Neuronal stem cell (in vitro differentiated cells): Measurements from ENCODE around the gene LZTS3.

Experiments
- DNase-seq: peaks from one replicate; pipeline ENCODE4 v3.0.0-alpha.2; 2013; ENCODE audit warnings: low spot score
- H2AFZ ChIP-seq: one replicate; pipeline ENCODE4 v1.6.1; 2013; ENCODE audit warnings: mild to moderate bottlenecking, low read length, inconsistent platforms
- H2AK5ac ChIP-seq: 2 replicates; pipeline ENCODE4 v1.6.1; 2013; ENCODE audit warnings: low read depth, mild to moderate bottlenecking, inconsistent platforms, low read length, moderate library complexity, mixed read lengths
- H2BK120ac ChIP-seq: 2 replicates; pipeline ENCODE4 v1.6.1; 2013; ENCODE audit warnings: low read depth, mild to moderate bottlenecking, inconsistent platforms, low read length, moderate library complexity, mixed read lengths
- H2BK12ac ChIP-seq: one replicate; pipeline ENCODE4 v1.6.1; 2013; ENCODE audit warnings: low read length, inconsistent platforms
- H2BK15ac ChIP-seq: 2 replicates; pipeline ENCODE4 v1.6.1; 2013; ENCODE audit warnings: mild to moderate bottlenecking, low read length, inconsistent platforms, mixed read lengths
- H2BK5ac ChIP-seq: one replicate; pipeline ENCODE4 v1.6.1; 2013; ENCODE audit warnings: inconsistent platforms, mild to moderate bottlenecking, low read length, moderate library complexity
- H3K14ac ChIP-seq: one replicate; pipeline ENCODE4 v1.6.1; 2013; ENCODE audit warnings: low read length, inconsistent platforms
- H3K18ac ChIP-seq: 2 replicates; pipeline ENCODE4 v1.6.1; 2013; ENCODE audit warnings: low read length, inconsistent platforms
- H3K23ac ChIP-seq: 2 replicates; pipeline ENCODE4 v1.6.1; 2013; ENCODE audit warnings: low read depth, mild to moderate bottlenecking, mixed read lengths, low read length, inconsistent platforms; ENCODE audit not compliant: poor library complexity
- H3K27ac ChIP-seq: replicated peaks from 3 replicates; pipeline ENCODE4 v1.5.1; 2013; ENCODE audit warnings: low read length, inconsistent platforms
- H3K27me3 ChIP-seq, 3 experiments: 2 replicates each; pipeline ENCODE4 v1.6.1; 2013; ENCODE audit warnings: low read length in 3 of 3, mild to moderate bottlenecking in 2 of 3, inconsistent platforms in 1 of 3, low read depth in 1 of 3, mixed read lengths in 1 of 3, moderate library complexity in 1 of 3; ENCODE audit not compliant: control insufficient read depth in 3 of 3, insufficient read depth in 3 of 3
- H3K36me3 ChIP-seq, 2 donors: replicated peaks in 1 of 2; 2 replicates each; pipeline ENCODE4 v1.6.1; 2013; ENCODE audit warnings: low read length in 2 of 2; ENCODE audit not compliant: control insufficient read depth in 2 of 2, insufficient read depth in 2 of 2
- H3K4ac ChIP-seq: 2 replicates; pipeline ENCODE4 v1.6.1; 2013; ENCODE audit warnings: inconsistent platforms, mild to moderate bottlenecking, low read length, moderate library complexity
- H3K4me1 ChIP-seq, 2 donors: 1 replicate in 1 of 2; 2 replicates in 1 of 2; pipeline ENCODE4 v1.6.1; 2013; ENCODE audit warnings: low read length in 2 of 2, low read depth in 1 of 2; ENCODE audit not compliant: control insufficient read depth in 2 of 2, insufficient read depth in 1 of 2
- H3K4me2 ChIP-seq: one replicate; pipeline ENCODE4 v1.6.1; 2013; ENCODE audit warnings: mild to moderate bottlenecking, low read length, inconsistent platforms; ENCODE audit not compliant: insufficient read depth, poor library complexity, severe bottlenecking
- H3K4me3 ChIP-seq, 2 donors: 2 replicates each; pipeline ENCODE4 v1.5.1; 2013; ENCODE audit warnings: low read length in 2 of 2, mild to moderate bottlenecking in 2 of 2, inconsistent platforms in 1 of 2, moderate library complexity in 1 of 2
- H3K79me1 ChIP-seq: one replicate; pipeline ENCODE4 v1.6.1; 2013; ENCODE audit warnings: low read depth, mild to moderate bottlenecking, inconsistent platforms, low read length, moderate library complexity
- H3K9ac ChIP-seq: one replicate; pipeline ENCODE4 v1.6.1; 2013; ENCODE audit warnings: mild to moderate bottlenecking, low read depth, low read length, inconsistent platforms; ENCODE audit not compliant: poor library complexity
- H3K9me3 ChIP-seq, 2 donors: replicated peaks in 1 of 2; 2 replicates each; pipeline versions ENCODE3 to v1.6.1; 2013; ENCODE audit warnings: low read length in 2 of 2, mild to moderate bottlenecking in 2 of 2, inconsistent platforms in 1 of 2, low read depth in 1 of 2, mixed read lengths in 1 of 2, moderate library complexity in 1 of 2; ENCODE audit not compliant: control insufficient read depth in 2 of 2, insufficient read depth in 1 of 2
- H4K8ac ChIP-seq: one replicate; pipeline ENCODE4 v1.6.1; 2013; ENCODE audit warnings: low read depth, mild to moderate bottlenecking, inconsistent platforms, low read length, moderate library complexity
- H4K91ac ChIP-seq: one replicate; pipeline ENCODE4 v1.6.1; 2013; ENCODE audit warnings: low read length, low read depth, mild to moderate bottlenecking, inconsistent platforms; ENCODE audit not compliant: poor library complexity
- WGBS, 2 donors: extraction: QIAGEN DNeasy Blood & Tissue Kit; methylation state at CpG; one replicate each; pipeline ENCODE4 v1.1.7; 2013; ENCODE audit warnings: missing lambda C conversion rate in 2 of 2, mixed read lengths in 1 of 2; ENCODE audit not compliant: insufficient read length in 2 of 2, insufficient replicate concordance in 1 of 2; ENCODE audit errors: extremely low coverage in 2 of 2; 5-methylcytosine and 5-hydroxymethylcytosine counted together

The LZTS3 gene

GRCh38 chr20:3164043-3164762 lies 9.1 kb downstream of the LZTS3 start:
- peaks cover 0 to 3% of the 10 kb centered on the region in 2 donors for H3K4me1 ChIP-seq
- H2BK5ac ChIP-seq, result no peak overlapping the region
- H3K4me3 ChIP-seq, result no peak overlapping the region
- H3K23ac ChIP-seq, result no peak overlapping the region
- no peak for DNase-seq
- H4K91ac ChIP-seq, result no peak overlapping the region
- no peak overlapping the region for H2AK5ac ChIP-seq
- no peak overlapping the region for H4K8ac ChIP-seq
- H3K14ac ChIP-seq, result no peak overlapping the region
- no peak overlapping the region for H3K9ac ChIP-seq
- no CpG with 5 or more reads among the region's 32 CpGs for WGBS, 2 donors
- H2BK120ac ChIP-seq, result no peak overlapping the region
- H3K27me3 ChIP-seq, result peaks cover 0 to 12% (median 0%) of the 10 kb centered on the region in 3 experiments
- H3K79me1 ChIP-seq, result peaks cover 10% of the 10 kb centered on the region
- no peaks in the 10 kb centered on the region for H3K36me3 ChIP-seq
- H2AFZ ChIP-seq, result no peak overlapping the region
- H3K4ac ChIP-seq, result no peak overlapping the region
- no peak overlapping the region for H2BK12ac ChIP-seq
- no peak overlapping the region for H3K4me2 ChIP-seq
- H2BK15ac ChIP-seq, result no peak overlapping the region
- H3K9me3 ChIP-seq, result peaks cover 0 to 2% of the 10 kb centered on the region in 2 donors
- no peak overlapping the region for H3K27ac ChIP-seq
- no peak overlapping the region for H3K18ac ChIP-seq

- Histone ChIP-seq H3K23ac (no peak overlapping the region), H3K4me3 (no peak overlapping the region), H2AFZ (no peak overlapping the region), H2BK15ac (no peak overlapping the region), H3K4me1 (peaks cover 4 to 5% of the 10 kb centered on the region in 2 donors), H3K27me3 (peaks cover 0 to 4% (median 0%) of the 10 kb centered on the region in 3 experiments), H3K18ac (no peak overlapping the region), H3K79me1 (peaks cover 10% of the 10 kb centered on the region), H3K9me3 (no peaks in the 10 kb centered on the region), H3K4ac (no peak overlapping the region), H3K14ac (no peak overlapping the region), H2BK12ac (no peak overlapping the region), H3K27ac (no peak overlapping the region), H3K36me3 (no peaks in the 10 kb centered on the region), H2AK5ac (no peak overlapping the region), H4K91ac (no peak overlapping the region), H2BK5ac (no peak overlapping the region), H3K9ac (no peak overlapping the region), H4K8ac (no peak overlapping the region), H2BK120ac (no peak overlapping the region), H3K4me2 (no peak overlapping the region)
- no CpG with 5 or more reads among the region's 14 CpGs for WGBS, 2 donors
- no peak for DNase-seq
These were observed 10.0 kb downstream of the LZTS3 start for GRCh38 chr20:3163099-3164042.

DNA sequence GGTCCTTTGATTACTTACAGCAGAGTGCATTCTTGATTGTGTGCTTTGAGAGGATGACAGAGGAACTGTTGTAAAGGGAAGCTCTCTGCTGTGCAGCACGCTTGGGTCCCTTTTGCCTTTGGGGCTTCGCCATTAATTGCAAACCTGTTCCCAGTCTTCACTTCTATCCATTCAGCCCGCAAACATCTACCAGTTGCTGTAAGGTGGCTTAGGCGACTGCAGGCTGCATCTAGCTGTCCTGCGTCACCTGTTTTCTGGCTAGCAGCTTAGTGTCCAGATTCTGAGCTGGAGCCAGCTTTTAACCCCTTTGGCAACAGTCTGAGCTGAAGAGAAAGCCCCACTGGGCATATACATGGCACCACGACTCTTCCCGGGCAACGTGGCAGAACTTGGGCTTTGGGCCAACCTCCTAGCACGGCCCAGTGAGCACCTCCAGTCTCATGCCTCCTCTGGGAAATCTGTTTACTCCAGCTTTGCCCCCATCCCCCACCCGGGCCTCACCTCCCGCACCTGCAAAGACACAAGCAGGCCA lies 11.2 kb downstream of the LZTS3 start:
- no peak for DNase-seq

More for the DNA sequence above, 11.2 kb downstream of the LZTS3 start:
- H3K14ac ChIP-seq, result no peak overlapping the region
- H3K23ac ChIP-seq, result no peak overlapping the region
- no peak overlapping the region for H3K4ac ChIP-seq
- H2AFZ ChIP-seq, result no peak overlapping the region
- peaks cover 4% of the 10 kb centered on the region in 2 donors for H3K4me1 ChIP-seq
- no peak overlapping the region for H2BK12ac ChIP-seq
- no peak overlapping the region for H2AK5ac ChIP-seq
- no peak overlapping the region for H4K8ac ChIP-seq
- H2BK120ac ChIP-seq, result no peak overlapping the region
- H3K27me3 ChIP-seq, result no peaks in the 10 kb centered on the region
- H3K4me2 ChIP-seq, result no peak overlapping the region
- H3K9ac ChIP-seq, result no peak overlapping the region
- H3K9me3 ChIP-seq, result no peaks in the 10 kb centered on the region
- H3K4me3 ChIP-seq, result peak overlapping the region in 1 of 2 donors; percentile 23
- H2BK5ac ChIP-seq, result no peak overlapping the region
- H3K79me1 ChIP-seq, result peaks cover 8% of the 10 kb centered on the region
- H3K18ac ChIP-seq, result no peak overlapping the region
- H2BK15ac ChIP-seq, result no peak overlapping the region
- H3K36me3 ChIP-seq, result no peaks in the 10 kb centered on the region
- no CpG with 5 or more reads among the region's 11 CpGs for WGBS, 2 donors
- no peak overlapping the region for H4K91ac ChIP-seq
- H3K27ac ChIP-seq, result no peak overlapping the region
